HL-60 (cell line): Measurements from ENCODE around the gene SUN3.

Experiments used
- CTCF ChIP-seq: IDR thresholded peaks from one replicate; pipeline ENCODE4 v1.5.1; 2011; ENCODE audit warnings: low read length, control low read depth, inconsistent platforms; ENCODE audit not compliant: insufficient read depth
- GABPA ChIP-seq: IDR thresholded peaks from 2 replicates; pipeline ENCODE4 v1.6.1; 2012; ENCODE audit warnings: low read depth
- POLR2AphosphoS5 ChIP-seq: IDR thresholded peaks from 2 replicates; pipeline ENCODE4 v1.6.1; 2012; ENCODE audit warnings: low read depth
- SPI1 ChIP-seq: IDR thresholded peaks from 2 replicates; pipeline ENCODE4 v1.6.1; 2012; ENCODE audit warnings: low read depth, mild to moderate bottlenecking, borderline replicate concordance

GRCh38 chr7:48009257-48009656 is 19.6 kb downstream of the SUN3 start:
- no peak for TF ChIP-seq CTCF
- TF ChIP-seq GABPA: no peak
- no peak for TF ChIP-seq SPI1
- TF ChIP-seq POLR2AphosphoS5: no peak
